ENCODE results near the gene NPPC. TPM values are rescaled to one million over a fixed set of nuclear protein-coding genes. Genes with fewer than 3 reads are reported as not detected.
"Not testable (repeated sequence)": the region's sequence is repeated elsewhere in the genome, so short reads cannot be mapped to it uniquely, and the experiment has no call there.

Gene NPPC
- total and polyA plus RNA-seq, 7 experiments from 2014 or later = 0.58 TPM; not detected in 6

- Histone ChIP-seq H3K4me3 (ENCODE audit: low read length) (no peak overlapping the region), H3K36me3 (ENCODE audit: control insufficient read depth in 2 of 3, insufficient read depth in 3 of 3, low read length in 3 of 3) (no peaks in the 10 kb centered on the region), H3K27me3 (ENCODE audit: control insufficient read depth in 2 of 2, insufficient read depth in 2 of 2, low read length in 2 of 2) (no peaks in the 10 kb centered on the region), H3K4me1 (ENCODE audit: control insufficient read depth in 2 of 2, insufficient read depth in 2 of 2, low read length in 2 of 2) (no peaks in the 10 kb centered on the region), H3K27ac (ENCODE audit: low read depth, low read length) (no peak overlapping the region), H3K9me3 (ENCODE audit: control insufficient read depth in 2 of 3, low read length in 3 of 3) (no peaks in the 10 kb centered on the region)
- Mint-ChIP-seq H3K36me3 (peaks cover 0 to 5% (median 3%) of the 10 kb centered on the region in 5 donors), H3K4me1 (peaks cover 0 to 2% (median 0%) of the 10 kb centered on the region in 7 donors), H3K4me3 (no peak overlapping the region), H3K9me3 (peaks cover 0 to 19% (median 2%) of the 10 kb centered on the region in 11 donors), H3K27me3 (peaks cover 41 to 54% (median 49%) of the 10 kb centered on the region in 5 donors), H3K27ac (no peak overlapping the region)
- POLR2A ChIA-PET = no interaction called here
- intact Hi-C loops (cut with micrococcal nuclease) = no loop called here
- no peak for DNase-seq
- ATAC-seq = no peak
- CTCF ChIA-PET = interaction anchor here (1.1 kb wide), 1 partner anchor 488 kb away, joined by 4 read pairs; no protein-coding TSS in a partner anchor
Observed at GRCh38 chr2:231886071-231886681, 40.0 kb downstream of the NPPC start.

- Histone ChIP-seq H3K4me1 (ENCODE audit: control insufficient read depth in 2 of 2, insufficient read depth in 2 of 2, low read length in 2 of 2) (no peaks in the 10 kb centered on the region), H3K4me3 (ENCODE audit: low read length) (no peak overlapping the region), H3K27ac (ENCODE audit: low read depth, low read length) (no peak overlapping the region), H3K27me3 (ENCODE audit: control insufficient read depth in 2 of 2, insufficient read depth in 2 of 2, low read length in 2 of 2) (no peaks in the 10 kb centered on the region), H3K9me3 (ENCODE audit: control insufficient read depth in 2 of 3, low read length in 3 of 3) (no peaks in the 10 kb centered on the region), H3K36me3 (ENCODE audit: control insufficient read depth in 2 of 3, insufficient read depth in 3 of 3, low read length in 3 of 3) (no peaks in the 10 kb centered on the region)
- peaks cover 0 to 19% (median 2%) of the 10 kb centered on the region in 11 donors for H3K9me3 Mint-ChIP-seq
- POLR2A ChIA-PET = no interaction called here
- peaks cover 0 to 5% (median 3%) of the 10 kb centered on the region in 5 donors for H3K36me3 Mint-ChIP-seq
- H3K4me3 Mint-ChIP-seq = no peak overlapping the region
- H3K4me1 Mint-ChIP-seq = no peaks in the 10 kb centered on the region
- DNase-seq (no peak), ATAC-seq (no peak)
- peaks cover 43 to 59% (median 54%) of the 10 kb centered on the region in 5 donors for H3K27me3 Mint-ChIP-seq
- intact Hi-C loops (cut with micrococcal nuclease) = no loop called here
- H3K27ac Mint-ChIP-seq = no peak overlapping the region
- CTCF ChIA-PET = no interaction called here
Observed at GRCh38 chr2:231884438-231885140, 41.6 kb downstream of the NPPC start.

- peaks cover 44 to 59% (median 51%) of the 10 kb centered on the region in 5 donors for H3K27me3 Mint-ChIP-seq
- peaks cover 0 to 19% (median 2%) of the 10 kb centered on the region in 11 donors for H3K9me3 Mint-ChIP-seq
- DNase-seq = no peak
- no peak for ATAC-seq
- H3K27me3 ChIP-seq (ENCODE audit: control insufficient read depth in 2 of 2, insufficient read depth in 2 of 2, low read length in 2 of 2) = no peaks in the 10 kb centered on the region
- H3K4me1 Mint-ChIP-seq = no peaks in the 10 kb centered on the region
- H3K27ac Mint-ChIP-seq = no peak overlapping the region
- CTCF ChIA-PET = no interaction called here
- no peaks in the 10 kb centered on the region for H3K4me1 ChIP-seq (ENCODE audit: control insufficient read depth in 2 of 2, insufficient read depth in 2 of 2, low read length in 2 of 2)
- H3K27ac ChIP-seq (ENCODE audit: low read depth, low read length) = no peak overlapping the region
- POLR2A ChIA-PET = no interaction called here
- peaks cover 0 to 5% (median 3%) of the 10 kb centered on the region in 5 donors for H3K36me3 Mint-ChIP-seq
- H3K4me3 ChIP-seq (ENCODE audit: low read length) = no peak overlapping the region
- no peaks in the 10 kb centered on the region for H3K9me3 ChIP-seq (ENCODE audit: control insufficient read depth in 2 of 3, low read length in 3 of 3)
- H3K4me3 Mint-ChIP-seq = no peak overlapping the region
- H3K36me3 ChIP-seq (ENCODE audit: control insufficient read depth in 2 of 3, insufficient read depth in 3 of 3, low read length in 3 of 3) = no peaks in the 10 kb centered on the region
- intact Hi-C loops (cut with micrococcal nuclease) = no loop called here
Observed at GRCh38 chr2:231883468-231883881, 42.7 kb downstream of the NPPC start.

GRCh38 chr2:231882646-231883045 is 43.5 kb downstream of the NPPC start:
- H3K36me3 ChIP-seq (ENCODE audit: control insufficient read depth in 2 of 3, insufficient read depth in 3 of 3, low read length in 3 of 3) = no peaks in the 10 kb centered on the region
- POLR2A ChIA-PET = no interaction called here
- no peaks in the 10 kb centered on the region for H3K27me3 ChIP-seq (ENCODE audit: control insufficient read depth in 2 of 2, insufficient read depth in 2 of 2, low read length in 2 of 2)
- DNase-seq (no peak), ATAC-seq (no peak)
- no peak overlapping the region for H3K4me3 ChIP-seq (ENCODE audit: low read length)
- intact Hi-C loops (cut with micrococcal nuclease) = no loop called here
- CTCF ChIA-PET = no interaction called here
- Mint-ChIP-seq H3K27ac (no peak overlapping the region), H3K4me3 (no peak overlapping the region), H3K4me1 (no peaks in the 10 kb centered on the region), H3K9me3 (peaks cover 0 to 19% (median 2%) of the 10 kb centered on the region in 11 donors), H3K27me3 (peaks cover 40 to 52% (median 47%) of the 10 kb centered on the region in 5 donors), H3K36me3 (peaks cover 0 to 5% (median 3%) of the 10 kb centered on the region in 5 donors)
- H3K4me1 ChIP-seq (ENCODE audit: control insufficient read depth in 2 of 2, insufficient read depth in 2 of 2, low read length in 2 of 2) = no peaks in the 10 kb centered on the region
- no peaks in the 10 kb centered on the region for H3K9me3 ChIP-seq (ENCODE audit: control insufficient read depth in 2 of 3, low read length in 3 of 3)
- no peak overlapping the region for H3K27ac ChIP-seq (ENCODE audit: low read depth, low read length)

GRCh38 chr2:231880371-231880770 is 45.8 kb downstream of the NPPC start:
- H3K9me3 ChIP-seq (ENCODE audit: control insufficient read depth in 2 of 3, low read length in 3 of 3); H3K4me1 Mint-ChIP-seq; H3K36me3 Mint-ChIP-seq; POLR2A ChIA-PET; H3K4me3 ChIP-seq (ENCODE audit: low read length); H3K27ac ChIP-seq (ENCODE audit: low read depth, low read length); H3K4me1 ChIP-seq (ENCODE audit: control insufficient read depth in 2 of 2, insufficient read depth in 2 of 2, low read length in 2 of 2); DNase-seq; ATAC-seq; intact Hi-C loops (cut with micrococcal nuclease); H3K27me3 ChIP-seq (ENCODE audit: control insufficient read depth in 2 of 2, insufficient read depth in 2 of 2, low read length in 2 of 2); H3K4me3 Mint-ChIP-seq; CTCF ChIA-PET; H3K36me3 ChIP-seq (ENCODE audit: control insufficient read depth in 2 of 3, insufficient read depth in 3 of 3, low read length in 3 of 3); H3K27ac Mint-ChIP-seq: not testable (repeated sequence)
- peaks cover 32 to 50% (median 44%) of the 10 kb centered on the region in 5 donors for H3K27me3 Mint-ChIP-seq
- H3K9me3 Mint-ChIP-seq = peaks cover 0 to 11% (median 0%) of the 10 kb centered on the region in 11 donors

GRCh38 chr2:231879216-231879615 is 47.0 kb downstream of the NPPC start:
- peaks cover 24 to 51% (median 38%) of the 10 kb centered on the region in 5 donors for H3K27me3 Mint-ChIP-seq
- ChIA-PET POLR2A (no interaction called here), CTCF (no interaction called here)
- H3K4me1 ChIP-seq (ENCODE audit: control insufficient read depth in 2 of 2, insufficient read depth in 2 of 2, low read length in 2 of 2) = no peaks in the 10 kb centered on the region
- no peak overlapping the region for H3K27ac Mint-ChIP-seq
- no peaks in the 10 kb centered on the region for H3K36me3 ChIP-seq (ENCODE audit: control insufficient read depth in 2 of 3, insufficient read depth in 3 of 3, low read length in 3 of 3)
- H3K4me1 Mint-ChIP-seq = no peaks in the 10 kb centered on the region
- H3K27me3 ChIP-seq (ENCODE audit: control insufficient read depth in 2 of 2, insufficient read depth in 2 of 2, low read length in 2 of 2) = no peaks in the 10 kb centered on the region
- no peak for DNase-seq
- intact Hi-C loops (cut with micrococcal nuclease) = no loop called here
- no peak for ATAC-seq
- H3K36me3 Mint-ChIP-seq = peaks cover 0 to 4% (median 0%) of the 10 kb centered on the region in 5 donors
- no peaks in the 10 kb centered on the region for H3K9me3 Mint-ChIP-seq
- H3K4me3 ChIP-seq (ENCODE audit: low read length) = no peak overlapping the region
- H3K4me3 Mint-ChIP-seq = no peak overlapping the region
- no peak overlapping the region for H3K27ac ChIP-seq (ENCODE audit: low read depth, low read length)
- no peaks in the 10 kb centered on the region for H3K9me3 ChIP-seq (ENCODE audit: control insufficient read depth in 2 of 3, low read length in 3 of 3)

Data from naive thymus-derived CD4-positive, alpha-beta T cell (primary cell).